ENCODE data around the gene GALT. TPM values are rescaled to one million over a fixed set of nuclear protein-coding genes. Genes with fewer than 3 reads are reported as not detected.

GALT gene
- total and polyA plus RNA-seq, 2 of the 13 experiments (the other 11 are each of a cell fraction or from before 2014, with no cell fraction given), result 40.4 to 46.3 TPM

- TF ChIP-seq DR1 (CRISPR knock-in tag; IDR thresholded peaks at IDR 0.05), result no peak
- TF ChIP-seq REXO4 (CRISPR knock-in tag; IDR thresholded peaks at IDR 0.05; ENCODE audit: borderline replicate concordance), result no peak
- TF ChIP-seq, protein P1, sequence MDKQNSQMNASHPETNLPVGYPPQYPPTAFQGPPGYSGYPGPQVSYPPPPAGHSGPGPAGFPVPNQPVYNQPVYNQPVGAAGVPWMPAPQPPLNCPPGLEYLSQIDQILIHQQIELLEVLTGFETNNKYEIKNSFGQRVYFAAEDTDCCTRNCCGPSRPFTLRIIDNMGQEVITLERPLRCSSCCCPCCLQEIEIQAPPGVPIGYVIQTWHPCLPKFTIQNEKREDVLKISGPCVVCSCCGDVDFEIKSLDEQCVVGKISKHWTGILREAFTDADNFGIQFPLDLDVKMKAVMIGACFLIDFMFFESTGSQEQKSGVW (CRISPR knock-in tag; IDR thresholded peaks at IDR 0.05; ENCODE audit: borderline replicate concordance), result no peak
- TF ChIP-seq ZBTB42 (CRISPR knock-in tag; IDR thresholded peaks at IDR 0.05), result no peak
- TF ChIP-seq, protein P2, sequence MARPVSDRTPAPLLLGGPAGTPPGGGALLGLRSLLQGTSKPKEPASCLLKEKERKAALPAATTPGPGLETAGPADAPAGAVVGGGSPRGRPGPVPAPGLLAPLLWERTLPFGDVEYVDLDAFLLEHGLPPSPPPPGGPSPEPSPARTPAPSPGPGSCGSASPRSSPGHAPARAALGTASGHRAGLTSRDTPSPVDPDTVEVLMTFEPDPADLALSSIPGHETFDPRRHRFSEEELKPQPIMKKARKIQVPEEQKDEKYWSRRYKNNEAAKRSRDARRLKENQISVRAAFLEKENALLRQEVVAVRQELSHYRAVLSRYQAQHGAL (CRISPR knock-in tag; IDR thresholded peaks at IDR 0.05; ENCODE audit: not compliant biosample characterization), result no peak
- no peak for TF ChIP-seq ZNF343 (CRISPR knock-in tag; IDR thresholded peaks at IDR 0.05)
- TF ChIP-seq, protein P3, sequence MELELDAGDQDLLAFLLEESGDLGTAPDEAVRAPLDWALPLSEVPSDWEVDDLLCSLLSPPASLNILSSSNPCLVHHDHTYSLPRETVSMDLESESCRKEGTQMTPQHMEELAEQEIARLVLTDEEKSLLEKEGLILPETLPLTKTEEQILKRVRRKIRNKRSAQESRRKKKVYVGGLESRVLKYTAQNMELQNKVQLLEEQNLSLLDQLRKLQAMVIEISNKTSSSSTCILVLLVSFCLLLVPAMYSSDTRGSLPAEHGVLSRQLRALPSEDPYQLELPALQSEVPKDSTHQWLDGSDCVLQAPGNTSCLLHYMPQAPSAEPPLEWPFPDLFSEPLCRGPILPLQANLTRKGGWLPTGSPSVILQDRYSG (CRISPR knock-in tag; IDR thresholded peaks at IDR 0.05), result no peak
- no peak for TF ChIP-seq ZFYVE20 (CRISPR knock-in tag; IDR thresholded peaks at IDR 0.05; ENCODE audit: borderline replicate concordance, low read depth)
- no peak for TF ChIP-seq ZC3H4 (CRISPR knock-in tag; IDR thresholded peaks at IDR 0.05; ENCODE audit: borderline replicate concordance)
- no peak for TF ChIP-seq EEA1 (CRISPR knock-in tag; IDR thresholded peaks at IDR 0.05; ENCODE audit: borderline replicate concordance)
- no peak for TF ChIP-seq ZNF562 (CRISPR knock-in tag; IDR thresholded peaks at IDR 0.05; ENCODE audit: borderline replicate concordance)
- no peak for TF ChIP-seq FIP1L1 (IDR thresholded peaks at IDR 0.05; ENCODE audit: borderline replicate concordance, insufficient read depth, low read depth, low read length)
- TF ChIP-seq STAG1 (CRISPR knock-in tag; IDR thresholded peaks at IDR 0.05), result peak; percentile 78
- TF ChIP-seq ZNF280B (CRISPR knock-in tag; IDR thresholded peaks at IDR 0.05; ENCODE audit: borderline replicate concordance), result no peak
- no peak for TF ChIP-seq UBTF (CRISPR knock-in tag; IDR thresholded peaks at IDR 0.05)
- TF ChIP-seq, protein P4, sequence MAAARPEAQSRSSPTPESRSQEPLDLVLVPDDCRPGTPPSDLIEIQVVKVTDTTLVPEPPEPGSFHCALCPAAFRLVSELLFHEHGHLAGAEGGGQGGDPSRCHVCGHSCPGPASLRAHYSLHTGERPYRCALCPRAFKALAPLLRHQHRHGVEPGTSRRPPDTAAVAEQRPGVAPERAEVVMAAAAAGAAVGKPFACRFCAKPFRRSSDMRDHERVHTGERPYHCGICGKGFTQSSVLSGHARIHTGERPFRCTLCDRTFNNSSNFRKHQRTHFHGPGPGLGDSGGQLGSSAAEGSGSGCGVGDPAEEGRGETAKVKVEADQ (CRISPR knock-in tag; IDR thresholded peaks at IDR 0.05; ENCODE audit: borderline replicate concordance), result peak; percentile 15; the same call in 1 of the 2 replicates
- no peak for TF ChIP-seq ZSCAN30 (CRISPR knock-in tag; IDR thresholded peaks at IDR 0.05)
- no peak for TF ChIP-seq CREB1 (IDR thresholded peaks at IDR 0.05)
- TF ChIP-seq CREB1 (CRISPR knock-in tag; IDR thresholded peaks at IDR 0.05), result no peak
Measured at GRCh38 chr9:34633851-34634550, 12.5 kb upstream of the GALT start (continued).

Data from HepG2 (cell line).